Omental fat pad (tissue), 4 donors: ENCODE measurements around the gene FAM228B. TPM values are rescaled to one million over a fixed set of nuclear protein-coding genes. Genes with fewer than 3 reads are reported as not detected.
"Not testable (repeated sequence)": the region's sequence is repeated elsewhere in the genome, so short reads cannot be mapped to it uniquely, and the experiment has no call there.

Experiments used
- ATAC-seq: fragments of 150-250 bp; one replicate; pipeline ENCODE4 v1.9.1; 2016; ENCODE audit warnings: mild to moderate bottlenecking, moderate library complexity; ENCODE audit not compliant: low FRiP score
- DNase-seq: peaks from one replicate; pipeline ENCODE4 v3.0.0-alpha.2; 2019; ENCODE audit warnings: low spot score
- total RNA-seq, 4 donors: library from RNA; depleted of rRNA; stranded (reverse); fragments of >200 nt; gene quantifications; one replicate each; pipeline ENCODE4 v1.1.0, GENCODE V29; 2016
- TF ChIP-seq, protein P1 (sequence below), 3 donors: fragments of 450-650 bp; IDR thresholded peaks; one replicate each; pipeline ENCODE4 v1.5.1; 2016 to 2017; ENCODE audit warnings: antibody characterized with exemption in 3 of 3, mild to moderate bottlenecking in 3 of 3, moderate library complexity in 2 of 3

The FAM228B gene
- total RNA-seq, 4 donors from 2014 or later, result 13.4 to 21.8 (median 17.0) TPM

DNA sequence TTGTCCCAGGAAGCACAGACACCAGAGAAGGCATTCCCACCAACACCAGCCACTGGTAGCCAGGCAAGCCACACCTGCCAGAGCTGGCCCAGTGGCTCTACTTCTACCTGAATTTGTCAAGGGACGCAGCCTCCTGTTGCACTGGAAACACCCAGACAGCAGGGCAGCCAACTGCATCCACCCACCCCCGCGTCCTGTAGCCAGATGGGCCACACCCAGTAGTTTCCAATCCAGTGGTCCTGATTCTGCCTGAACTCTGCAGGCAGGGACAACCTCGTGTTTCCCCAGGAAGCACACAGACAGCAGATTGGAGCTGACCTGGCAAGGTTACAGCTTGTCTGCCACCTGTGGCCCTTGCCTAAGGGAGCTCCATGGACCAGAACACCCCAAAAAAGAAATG, 18.4 kb upstream of the FAM228B start:
- TF ChIP-seq, protein P1, sequence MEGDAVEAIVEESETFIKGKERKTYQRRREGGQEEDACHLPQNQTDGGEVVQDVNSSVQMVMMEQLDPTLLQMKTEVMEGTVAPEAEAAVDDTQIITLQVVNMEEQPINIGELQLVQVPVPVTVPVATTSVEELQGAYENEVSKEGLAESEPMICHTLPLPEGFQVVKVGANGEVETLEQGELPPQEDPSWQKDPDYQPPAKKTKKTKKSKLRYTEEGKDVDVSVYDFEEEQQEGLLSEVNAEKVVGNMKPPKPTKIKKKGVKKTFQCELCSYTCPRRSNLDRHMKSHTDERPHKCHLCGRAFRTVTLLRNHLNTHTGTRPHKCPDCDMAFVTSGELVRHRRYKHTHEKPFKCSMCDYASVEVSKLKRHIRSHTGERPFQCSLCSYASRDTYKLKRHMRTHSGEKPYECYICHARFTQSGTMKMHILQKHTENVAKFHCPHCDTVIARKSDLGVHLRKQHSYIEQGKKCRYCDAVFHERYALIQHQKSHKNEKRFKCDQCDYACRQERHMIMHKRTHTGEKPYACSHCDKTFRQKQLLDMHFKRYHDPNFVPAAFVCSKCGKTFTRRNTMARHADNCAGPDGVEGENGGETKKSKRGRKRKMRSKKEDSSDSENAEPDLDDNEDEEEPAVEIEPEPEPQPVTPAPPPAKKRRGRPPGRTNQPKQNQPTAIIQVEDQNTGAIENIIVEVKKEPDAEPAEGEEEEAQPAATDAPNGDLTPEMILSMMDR (IDR thresholded peaks at IDR 0.05), result no peak
- DNase-seq (no peak), ATAC-seq (no peak)

DNA sequence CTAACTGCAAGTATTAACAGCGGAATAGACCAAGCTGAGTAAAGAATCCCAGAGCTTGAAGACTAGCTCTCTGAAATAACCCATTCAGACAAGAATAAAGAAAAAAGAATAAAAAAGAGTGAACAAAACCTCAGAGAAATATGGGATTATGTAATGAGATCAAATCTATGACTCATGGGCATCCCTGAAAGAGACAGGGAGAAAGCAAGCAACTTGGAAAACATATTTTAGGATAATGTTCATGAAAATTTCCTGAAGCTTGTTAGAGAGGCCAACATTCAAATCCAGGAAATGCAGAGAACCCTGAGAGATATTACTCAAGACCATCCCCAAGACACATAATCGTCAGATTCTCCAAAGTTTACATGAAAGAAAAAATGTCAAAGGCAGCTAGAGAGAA, 17.5 kb upstream of the FAM228B start:
- TF ChIP-seq, protein P1 (IDR thresholded peaks at IDR 0.05), result no peak
- DNase-seq (no peak), ATAC-seq (no peak)

DNA sequence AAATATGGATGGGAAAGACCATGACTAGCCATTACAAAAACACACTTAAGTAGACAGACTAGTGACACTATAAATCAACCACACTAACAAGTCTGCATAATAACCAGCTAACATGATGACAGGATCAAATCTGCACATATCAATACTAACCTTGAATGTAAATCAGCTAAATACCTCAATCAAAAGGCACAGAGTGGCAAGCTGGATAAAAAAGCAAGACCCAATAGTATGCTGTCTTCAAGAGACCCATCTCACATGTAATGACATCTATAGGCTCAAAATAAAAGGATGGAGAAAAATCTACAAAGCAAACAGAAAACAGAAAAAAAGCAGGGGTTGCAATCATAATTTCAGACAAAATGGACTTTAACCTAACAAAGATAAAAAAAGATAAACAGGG, 16.5 kb upstream of the FAM228B start:
- DNase-seq (no peak), ATAC-seq (no peak)
- TF ChIP-seq, protein P1 (IDR thresholded peaks at IDR 0.05), result no peak

DNA sequence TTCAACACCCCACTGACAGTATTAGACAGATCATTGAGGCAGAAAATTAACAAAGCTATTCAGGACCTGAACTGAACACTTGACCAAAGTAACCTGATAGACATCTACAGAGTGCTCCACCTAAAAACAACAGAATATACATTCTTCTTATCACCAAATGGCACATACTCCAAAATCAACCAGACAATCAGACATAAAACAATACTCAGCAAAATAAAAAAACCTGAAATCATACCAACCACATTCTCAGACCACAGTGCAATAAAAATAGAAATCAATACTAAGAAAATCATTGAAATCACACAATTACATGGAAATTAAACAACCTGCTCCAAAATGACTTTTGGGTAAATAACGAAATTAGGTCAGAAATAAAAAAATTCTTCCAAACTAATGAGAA, 15.9 kb upstream of the FAM228B start:
- TF ChIP-seq, protein P1 (IDR thresholded peaks at IDR 0.05), result no peak
- no peak for ATAC-seq
- DNase-seq, result no peak

DNA sequence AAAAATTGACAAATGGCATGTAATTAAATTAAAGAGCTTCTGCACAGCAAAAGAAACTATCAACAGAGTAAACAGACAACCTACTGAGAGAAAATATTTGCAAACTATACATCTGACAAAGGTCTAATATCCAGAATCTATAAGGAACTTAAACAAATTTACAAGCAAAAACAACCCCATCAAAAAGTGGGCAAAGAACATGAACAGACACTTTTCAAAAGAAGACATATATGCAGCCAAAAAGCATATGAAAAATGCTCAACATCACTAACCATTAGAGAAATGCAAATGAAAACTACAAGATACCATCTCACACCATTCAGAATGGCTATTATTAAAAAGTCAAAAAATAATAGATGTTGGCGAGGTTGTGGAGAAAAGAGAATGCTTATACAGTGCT, 13.8 kb upstream of the FAM228B start:
- not testable (repeated sequence) for DNase-seq, ATAC-seq

DNA sequence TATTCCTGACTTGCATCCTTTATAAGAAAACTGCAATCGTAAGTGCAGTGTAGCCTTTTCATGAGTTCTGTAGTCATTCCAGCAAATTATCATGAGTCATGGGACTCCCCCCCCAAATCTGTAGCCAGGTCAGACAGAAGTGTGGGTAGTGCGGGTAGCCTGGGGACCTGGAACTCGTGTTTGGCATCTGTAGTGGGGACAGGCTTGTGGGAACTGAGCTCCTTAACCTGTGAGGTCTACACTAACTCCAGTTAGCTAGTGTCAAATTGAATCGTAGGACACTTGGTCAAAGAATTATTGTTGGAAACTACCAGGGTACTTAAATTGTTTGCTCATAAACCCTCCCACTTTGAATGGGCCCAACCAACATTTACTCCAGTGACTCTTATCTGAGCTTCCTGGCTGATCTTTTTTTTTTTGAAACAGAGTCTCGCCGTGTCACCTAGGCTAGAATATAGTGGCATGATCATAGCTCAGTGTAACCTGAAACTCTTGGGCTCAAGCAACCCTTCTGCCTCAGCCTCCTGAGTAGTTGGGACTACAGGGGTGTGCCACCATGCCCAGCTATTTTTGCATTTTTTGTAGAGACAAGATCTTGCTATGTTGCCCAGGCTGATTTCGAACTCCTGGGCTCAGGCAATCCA, 12.5 kb upstream of the FAM228B start:
- TF ChIP-seq, protein P1 (IDR thresholded peaks at IDR 0.05), result no peak
- no peak for DNase-seq
- ATAC-seq, result no peak

DNA sequence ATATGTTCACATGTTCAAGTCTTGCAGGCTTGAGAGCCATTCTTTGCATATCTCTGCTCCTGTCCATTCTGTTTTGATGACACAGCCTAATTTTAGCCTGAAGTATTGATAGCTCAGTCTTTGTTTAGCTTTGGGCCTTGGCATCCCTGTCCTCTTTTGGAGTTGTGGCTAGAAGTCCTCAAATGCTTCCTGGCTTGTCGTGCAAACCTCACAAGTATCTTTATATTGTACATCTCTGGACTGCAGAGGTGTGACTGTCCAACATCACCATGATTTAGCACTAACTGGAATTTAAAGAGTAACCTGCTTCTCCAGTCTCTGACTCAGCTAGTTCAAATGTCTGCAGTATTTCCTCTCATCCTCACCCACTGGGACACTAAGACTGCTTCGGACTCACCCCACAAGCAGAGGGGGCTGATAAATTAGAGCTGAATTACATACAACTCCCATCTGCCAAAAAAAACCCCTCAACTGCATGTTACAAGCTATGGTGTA, 11.8 kb upstream of the FAM228B start:
- TF ChIP-seq, protein P1 (IDR thresholded peaks at IDR 0.05), result no peak
- DNase-seq (no peak), ATAC-seq (no peak)
